GM23338 (cell line): ENCODE measurements around the gene ZCCHC8. TPM values are rescaled to one million over a fixed set of nuclear protein-coding genes. Genes with fewer than 3 reads are reported as not detected.
A peak's percentile ranks its signal among the peaks of the same experiment; 100 is the strongest.
"Not testable (repeated sequence)": the region's sequence is repeated elsewhere in the genome, so short reads cannot be mapped to it uniquely, and the experiment has no call there.

ENCODE experiments used
- ATAC-seq: fragments of 200-7000 bp; cut with Tn5 transposase; 3 replicates; pipeline ENCODE4 v1.9.1; 2020
- DNase-seq: peaks from one replicate; pipeline ENCODE4 v3.0.0-alpha.2; 2015; ENCODE audit warnings: low spot score
- H2AFZ ChIP-seq: fragments of 200-600 bp; sonication (generic); 2 replicates; pipeline ENCODE4 v1.8.0; 2016; ENCODE audit warnings: antibody characterized with exemption, mild to moderate bottlenecking, moderate library complexity
- H3F3A ChIP-seq: fragments of 200-600 bp; sonication (generic); replicated peaks from 2 replicates; pipeline ENCODE4 v1.8.0; 2017; ENCODE audit warnings: antibody characterized with exemption, mixed run types, low read depth
- H3K27ac ChIP-seq: fragments of 200-600 bp; sonication (generic); 2 replicates; pipeline ENCODE4 v1.6.1; 2016; ENCODE audit warnings: low read depth
- H3K27me3 ChIP-seq: fragments of 200-600 bp; sonication (generic); 2 replicates; pipeline ENCODE4 v1.8.0; 2016; ENCODE audit warnings: mild to moderate bottlenecking, mixed run types, moderate library complexity; ENCODE audit not compliant: insufficient read depth
- H3K36me3 ChIP-seq: fragments of 200-600 bp; sonication (generic); 2 replicates; pipeline ENCODE4 v1.8.0; 2016; ENCODE audit warnings: mild to moderate bottlenecking; ENCODE audit not compliant: insufficient read depth
- H3K4me1 ChIP-seq: fragments of 200-600 bp; sonication (generic); 2 replicates; pipeline ENCODE4 v1.8.0; 2016; ENCODE audit warnings: mild to moderate bottlenecking, moderate library complexity; ENCODE audit not compliant: insufficient read depth
- H3K4me2 ChIP-seq: fragments of 200-600 bp; sonication (generic); 2 replicates; pipeline ENCODE4 v1.7.1; 2017; ENCODE audit warnings: mixed run types
- H3K4me3 ChIP-seq: fragments of 200-600 bp; sonication (generic); 2 replicates; pipeline ENCODE4 v1.6.1; 2016; ENCODE audit warnings: mixed run types
- H3K79me2 ChIP-seq: fragments of 200-600 bp; sonication (generic); replicated peaks from 2 replicates; pipeline ENCODE4 v1.8.0; 2017; ENCODE audit warnings: mild to moderate bottlenecking; ENCODE audit not compliant: insufficient read depth
- H3K9me2 ChIP-seq: fragments of 200-600 bp; sonication (generic); 2 replicates; pipeline ENCODE4 v1.8.0; 2017; ENCODE audit not compliant: insufficient read depth
- H4K20me1 ChIP-seq: fragments of 200-600 bp; sonication (generic); replicated peaks from 2 replicates; pipeline ENCODE4 v1.8.0; 2017; ENCODE audit warnings: mild to moderate bottlenecking; ENCODE audit not compliant: insufficient read depth
- H3K27ac Mint-ChIP-seq: 2 replicates; pipeline ENCODE4 v1.8.0; 2020; ENCODE audit warnings: inconsistent platforms, mild to moderate bottlenecking, moderate library complexity, mixed read lengths
- H3K27me3 Mint-ChIP-seq: 3 replicates; pipeline ENCODE4 v1.8.0; 2022; ENCODE audit warnings: low read depth, mild to moderate bottlenecking, moderate library complexity, mixed read lengths, inconsistent platforms; ENCODE audit not compliant: insufficient read depth, poor library complexity
- H3K36me3 Mint-ChIP-seq: 3 replicates; pipeline ENCODE4 v1.8.0; 2021; ENCODE audit warnings: low read depth, mild to moderate bottlenecking, inconsistent platforms, moderate library complexity, mixed read lengths
- H3K4me1 Mint-ChIP-seq: 3 replicates; pipeline ENCODE4 v1.8.0; 2020; ENCODE audit warnings: mild to moderate bottlenecking, inconsistent platforms, mixed read lengths
- H3K4me3 Mint-ChIP-seq: 3 replicates; pipeline ENCODE4 v1.8.0; 2021; ENCODE audit warnings: moderate library complexity, mild to moderate bottlenecking, inconsistent platforms, mixed read lengths
- H3K9me3 Mint-ChIP-seq: 3 replicates; pipeline ENCODE4 v1.8.0; 2020; ENCODE audit warnings: moderate library complexity, mild to moderate bottlenecking, inconsistent platforms, mixed read lengths
- CREB1 ChIP-seq: fragments of 250-450 bp; sonication (Bioruptor Pico); IDR thresholded peaks from 2 replicates; pipeline ENCODE4 v1.5.0; 2020; ENCODE audit warnings: low read depth, mild to moderate bottlenecking, moderate library complexity
- polyA plus RNA-seq: library from polyadenylated mRNA; unstranded; fragments of >200 nt; fragmentation: Nextera tagmentation; extraction: Ambion mirVana; gene quantifications from 2 replicates; pipeline ENCODE4 v1.2.1, GENCODE V29; 2016
- total RNA-seq: library from RNA; depleted of rRNA; stranded (reverse); fragments of >200 nt; shearing (Covaris generic); gene quantifications from 2 replicates; pipeline ENCODE4 v1.2.3, GENCODE V29; 2014
- TF ChIP-seq, protein P1 (sequence below), 2 experiments: fragments of 200-600 bp in 1 of 2; sonication (generic) in 1 of 2; conservative IDR thresholded peaks; 2 replicates each; pipeline versions ENCODE4 v1.5.1 to v1.6.1; 2016 to 2017; ENCODE audit warnings: antibody characterized with exemption in 2 of 2, low read depth in 2 of 2, mild to moderate bottlenecking in 2 of 2, moderate library complexity in 1 of 2

The ZCCHC8 gene
- total and polyA plus RNA-seq, 2 experiments from 2014 or later, result 23.9 to 39.0 TPM

DNA sequence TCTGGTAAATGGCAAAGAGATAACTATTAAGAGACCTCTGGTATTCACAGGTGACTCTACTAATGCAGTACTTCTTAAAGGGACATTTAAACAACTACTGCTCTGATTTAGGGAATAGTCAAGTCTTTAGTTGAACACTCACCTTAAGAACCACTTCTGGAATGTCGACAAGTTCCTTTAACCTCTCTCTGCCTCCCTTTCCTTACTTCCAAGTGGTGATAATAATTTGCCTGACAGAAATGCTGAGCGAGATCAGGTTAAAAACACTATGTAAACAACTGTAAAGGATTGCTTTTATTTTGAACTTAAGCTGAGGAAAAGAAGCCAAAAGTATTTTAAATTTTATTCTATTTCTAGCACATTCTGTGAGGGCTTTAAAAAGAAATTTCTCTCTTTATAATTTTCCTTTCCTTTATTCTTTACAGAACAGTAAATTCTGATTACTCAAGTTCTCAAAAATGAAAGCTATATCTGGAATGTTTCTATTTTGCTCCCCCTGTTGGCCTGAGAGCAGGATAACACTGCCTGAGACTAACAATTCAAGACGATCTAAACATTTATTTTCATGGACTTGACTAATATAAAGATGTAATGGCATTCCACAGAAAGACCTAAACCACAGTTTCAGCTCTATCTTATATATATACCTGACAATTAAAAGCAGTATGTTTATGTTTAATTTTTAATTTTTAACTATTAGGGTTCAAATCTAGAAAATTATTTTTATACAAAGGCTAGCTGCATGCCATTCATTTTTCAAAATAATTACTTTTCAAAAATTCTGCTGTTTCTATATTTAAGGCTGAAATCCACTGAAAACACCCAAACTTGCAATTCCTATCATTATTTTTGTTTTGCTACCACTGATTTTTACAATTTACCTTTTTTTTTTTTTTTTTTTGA lies 29.2 kb downstream of the ZCCHC8 start:
- no peak for TF ChIP-seq CREB1
- TF ChIP-seq, protein P1, sequence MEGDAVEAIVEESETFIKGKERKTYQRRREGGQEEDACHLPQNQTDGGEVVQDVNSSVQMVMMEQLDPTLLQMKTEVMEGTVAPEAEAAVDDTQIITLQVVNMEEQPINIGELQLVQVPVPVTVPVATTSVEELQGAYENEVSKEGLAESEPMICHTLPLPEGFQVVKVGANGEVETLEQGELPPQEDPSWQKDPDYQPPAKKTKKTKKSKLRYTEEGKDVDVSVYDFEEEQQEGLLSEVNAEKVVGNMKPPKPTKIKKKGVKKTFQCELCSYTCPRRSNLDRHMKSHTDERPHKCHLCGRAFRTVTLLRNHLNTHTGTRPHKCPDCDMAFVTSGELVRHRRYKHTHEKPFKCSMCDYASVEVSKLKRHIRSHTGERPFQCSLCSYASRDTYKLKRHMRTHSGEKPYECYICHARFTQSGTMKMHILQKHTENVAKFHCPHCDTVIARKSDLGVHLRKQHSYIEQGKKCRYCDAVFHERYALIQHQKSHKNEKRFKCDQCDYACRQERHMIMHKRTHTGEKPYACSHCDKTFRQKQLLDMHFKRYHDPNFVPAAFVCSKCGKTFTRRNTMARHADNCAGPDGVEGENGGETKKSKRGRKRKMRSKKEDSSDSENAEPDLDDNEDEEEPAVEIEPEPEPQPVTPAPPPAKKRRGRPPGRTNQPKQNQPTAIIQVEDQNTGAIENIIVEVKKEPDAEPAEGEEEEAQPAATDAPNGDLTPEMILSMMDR (conservative IDR thresholded peaks at IDR 0.05; ENCODE audit: low read depth in 2 of 2), result peak; percentile 69 to 92
- peak; percentile 71 for DNase-seq

DNA sequence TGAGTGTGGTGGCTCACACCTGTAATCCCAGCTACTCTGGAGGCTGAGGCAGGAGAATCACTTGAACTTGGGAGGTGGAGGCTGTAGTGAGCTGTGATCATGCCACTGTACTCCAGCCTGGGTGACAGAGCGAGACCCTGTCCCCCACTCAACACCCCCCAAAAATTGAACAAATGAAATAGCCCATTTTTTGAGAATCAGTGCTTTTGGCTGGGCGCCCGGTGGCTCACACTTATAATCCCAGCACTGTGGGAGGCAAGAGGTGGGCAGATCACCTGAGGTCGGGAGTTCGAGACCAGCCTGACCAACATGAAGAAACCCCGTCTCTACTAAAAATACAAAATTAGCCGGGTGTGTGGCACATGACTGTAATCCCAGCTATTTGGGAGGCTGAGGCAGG lies 30.2 kb downstream of the ZCCHC8 start:
- H3K27me3 Mint-ChIP-seq, H3K4me1 Mint-ChIP-seq, ATAC-seq, H3F3A ChIP-seq, H3K27me3 ChIP-seq, H3K27ac ChIP-seq, H4K20me1 ChIP-seq, H3K9me3 Mint-ChIP-seq, H3K4me3 ChIP-seq, H3K4me2 ChIP-seq, H3K9me2 ChIP-seq, H3K4me3 Mint-ChIP-seq, H3K4me1 ChIP-seq, DNase-seq, H3K79me2 ChIP-seq, H2AFZ ChIP-seq, H3K27ac Mint-ChIP-seq: not testable (repeated sequence)
- H3K36me3 Mint-ChIP-seq, result peaks cover 27% of the 10 kb centered on the region
- peaks cover 12% of the 10 kb centered on the region for H3K36me3 ChIP-seq

More for the DNA sequence above, 29.2 kb downstream of the ZCCHC8 start:
- Mint-ChIP-seq H3K27me3 (peaks cover 8% of the 10 kb centered on the region), H3K27ac (no peak overlapping the region; the same call in 1 of the 2 replicates), H3K4me3 (no peak overlapping the region), H3K4me1 (no peaks in the 10 kb centered on the region), H3K9me3 (no peaks in the 10 kb centered on the region), H3K36me3 (peaks cover 37% of the 10 kb centered on the region)
- no peaks in the 10 kb centered on the region for H3K27me3 ChIP-seq
- ATAC-seq, result no peak; the same call in 1 of the 3 replicates
- H3K4me2 ChIP-seq, result no peak overlapping the region
- no peak overlapping the region for H3K27ac ChIP-seq
- H3K9me2 ChIP-seq, result no peaks in the 10 kb centered on the region
- H3K36me3 ChIP-seq, result peaks cover 22% of the 10 kb centered on the region
- no peak overlapping the region for H2AFZ ChIP-seq
- peaks cover 7% of the 10 kb centered on the region; the same call in 1 of the 2 replicates for H4K20me1 ChIP-seq
- no peaks in the 10 kb centered on the region for H3K79me2 ChIP-seq
- H3K4me3 ChIP-seq, result no peak overlapping the region
- H3K4me1 ChIP-seq, result no peaks in the 10 kb centered on the region
- H3F3A ChIP-seq, result 0 out of 2 replicates have a peak, but pooled peaks cover 4% of the 10 kb centered on the region

DNA sequence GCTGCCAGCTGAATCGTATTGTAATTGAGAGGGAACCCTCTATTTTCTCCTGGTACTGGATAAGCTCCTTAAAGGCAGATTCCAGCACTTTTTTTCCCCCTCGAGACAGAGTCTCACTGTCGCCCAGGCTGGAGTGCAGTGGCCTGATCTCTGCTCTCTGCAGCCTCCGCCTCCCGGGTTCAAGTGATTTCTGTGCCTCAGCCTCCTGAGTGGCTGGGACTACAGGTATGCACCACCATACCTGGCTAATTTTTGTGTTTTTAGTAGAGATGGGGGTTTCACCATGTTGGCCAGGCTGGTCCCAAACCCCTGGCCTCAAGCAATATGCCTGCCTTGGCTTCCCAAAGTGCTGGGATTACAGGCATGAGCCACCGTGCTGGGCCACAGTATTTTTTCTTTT lies 30.9 kb downstream of the ZCCHC8 start:
- H3K79me2 ChIP-seq, H3K9me3 Mint-ChIP-seq, H3K27me3 Mint-ChIP-seq, H3K27me3 ChIP-seq, H3K4me2 ChIP-seq, H3K27ac Mint-ChIP-seq, H3K4me1 Mint-ChIP-seq, ATAC-seq, H3K4me3 ChIP-seq, H3K9me2 ChIP-seq, H4K20me1 ChIP-seq, H3K4me1 ChIP-seq, DNase-seq, H3F3A ChIP-seq, H3K4me3 Mint-ChIP-seq, H2AFZ ChIP-seq: not testable (repeated sequence)
- 0 out of 2 replicates have a peak overlapping the region, but pooled peaks have one; percentile 14 for H3K27ac ChIP-seq
- H3K36me3 Mint-ChIP-seq, result peaks cover 21% of the 10 kb centered on the region
- peaks cover 12% of the 10 kb centered on the region for H3K36me3 ChIP-seq
